ENCODE measurements around the gene LUC7L.

GRCh38 chr16:149024-149660, 80.1 kb downstream of the LUC7L start:
- TF ChIP-seq CTCF (IDR thresholded peaks at IDR 0.05) (no peak), NRF1 (IDR thresholded peaks at IDR 0.05; ENCODE audit: low read depth, low read length) (no peak), FOSL2 (IDR thresholded peaks at IDR 0.05; ENCODE audit: borderline replicate concordance, low read depth) (no peak), RFX5 (IDR thresholded peaks at IDR 0.05; ENCODE audit: low read length) (no peak), TAF1 (IDR thresholded peaks at IDR 0.05; ENCODE audit: borderline replicate concordance, low read depth, low read length) (no peak), RCOR1 (IDR thresholded peaks at IDR 0.05; ENCODE audit: low read length) (peak; percentile 70), SIN3A (IDR thresholded peaks at IDR 0.05; ENCODE audit: borderline replicate concordance, low read depth, low read length) (no peak), POLR2AphosphoS5 (IDR thresholded peaks at IDR 0.05; ENCODE audit: low read depth, low read length) (no peak), EZH2phosphoT487 (IDR thresholded peaks at IDR 0.05; ENCODE audit: borderline replicate concordance, low read depth) (no peak), FOXM1 (IDR thresholded peaks at IDR 0.05; ENCODE audit: low read depth) (no peak), TEAD4 (IDR thresholded peaks at IDR 0.05; ENCODE audit: borderline replicate concordance, insufficient read depth) (no peak)
- TF ChIP-seq, protein P1, sequence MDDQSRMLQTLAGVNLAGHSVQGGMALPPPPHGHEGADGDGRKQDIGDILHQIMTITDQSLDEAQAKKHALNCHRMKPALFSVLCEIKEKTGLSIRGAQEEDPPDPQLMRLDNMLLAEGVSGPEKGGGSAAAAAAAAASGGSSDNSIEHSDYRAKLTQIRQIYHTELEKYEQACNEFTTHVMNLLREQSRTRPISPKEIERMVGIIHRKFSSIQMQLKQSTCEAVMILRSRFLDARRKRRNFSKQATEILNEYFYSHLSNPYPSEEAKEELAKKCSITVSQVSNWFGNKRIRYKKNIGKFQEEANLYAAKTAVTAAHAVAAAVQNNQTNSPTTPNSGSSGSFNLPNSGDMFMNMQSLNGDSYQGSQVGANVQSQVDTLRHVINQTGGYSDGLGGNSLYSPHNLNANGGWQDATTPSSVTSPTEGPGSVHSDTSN (IDR thresholded peaks at IDR 0.05), result no peak
- TF ChIP-seq, protein P2, sequence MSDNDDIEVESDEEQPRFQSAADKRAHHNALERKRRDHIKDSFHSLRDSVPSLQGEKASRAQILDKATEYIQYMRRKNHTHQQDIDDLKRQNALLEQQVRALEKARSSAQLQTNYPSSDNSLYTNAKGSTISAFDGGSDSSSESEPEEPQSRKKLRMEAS (IDR thresholded peaks at IDR 0.05; ENCODE audit: low read depth), result no peak
